Gastrocnemius medialis (tissue), 4 donors: ENCODE measurements around the gene TBL3. TPM values are rescaled to one million over a fixed set of nuclear protein-coding genes. Genes with fewer than 3 reads are reported as not detected.

ENCODE experiments used
- ATAC-seq, 2 donors: fragments of 150-250 bp; one replicate each; pipeline ENCODE4 v1.9.1; 2016
- DNase-seq, 2 donors: peaks; one replicate each; pipeline ENCODE4 v3.0.0-alpha.2; 2019
- H3K27ac ChIP-seq, 4 donors: fragments of 200-600 bp; sonication (generic); 1 replicate in 1 of 4; 2 replicates in 3 of 4; pipeline ENCODE4 v1.5.1; 2016 to 2018; ENCODE audit warnings: mild to moderate bottlenecking in 2 of 4, moderate library complexity in 1 of 4
- H3K27me3 ChIP-seq, 3 donors: fragments of 200-600 bp; sonication (generic) in 2 of 3; 1 replicate in 1 of 3; 2 replicates in 2 of 3; pipeline versions ENCODE4 v1.5.1 to v1.6.0; 2016 to 2019; ENCODE audit warnings: mild to moderate bottlenecking in 1 of 3, moderate library complexity in 1 of 3
- H3K36me3 ChIP-seq, 2 donors: fragments of 200-600 bp; sonication (generic) in 1 of 2; one replicate each; pipeline ENCODE4 v1.5.1; 2017 to 2018
- H3K4me1 ChIP-seq, 2 donors: fragments of 200-600 bp; sonication (generic) in 1 of 2; one replicate each; pipeline ENCODE4 v1.5.1; 2016 to 2017; ENCODE audit warnings: mild to moderate bottlenecking in 2 of 2
- H3K4me3 ChIP-seq, 4 donors: fragments of 200-600 bp; sonication (generic) in 3 of 4; 1 replicate in 1 of 4; 2 replicates in 3 of 4; pipeline ENCODE4 v1.5.1; 2016 to 2019; ENCODE audit warnings: mild to moderate bottlenecking in 2 of 4
- H3K9me3 ChIP-seq, 3 donors: fragments of 200-600 bp; sonication (generic) in 2 of 3; 1 replicate in 1 of 3; 2 replicates in 2 of 3; pipeline ENCODE4 v1.5.1; 2016 to 2019
- CTCF ChIP-seq, 5 experiments: fragments of 450-650 bp in 3 of 5; fragments of 200-600 bp in 2 of 5; sonication (generic) in 2 of 5; IDR thresholded peaks in 4 of 5; conservative IDR thresholded peaks in 1 of 5; 1 replicate in 4 of 5; 2 replicates in 1 of 5; pipeline ENCODE4 v1.5.1; 2016 to 2019; ENCODE audit warnings: antibody characterized with exemption in 5 of 5, mild to moderate bottlenecking in 3 of 5, moderate library complexity in 3 of 5
- POLR2A ChIP-seq, 2 donors: fragments of 450-650 bp; IDR thresholded peaks; one replicate each; pipeline ENCODE4 v1.6.1; 2017; ENCODE audit warnings: antibody characterized with exemption in 2 of 2, mild to moderate bottlenecking in 2 of 2, moderate library complexity in 2 of 2
- in situ Hi-C, 4 donors: fragments of 200-750 bp; cut with MboI; loops; one replicate each; pipeline versions ENCODE4 v1.15.0 to v1.8.0; 2017; ENCODE audit warnings: low sequenced_read_pairs in 4 of 4
- intact Hi-C: fragments of 100-400 bp; cut with DNase I; formaldehyde crosslinking; loops from one replicate; pipeline ENCODE4 v1.15.1; 2023; ENCODE audit warnings: low total_unique reads
- total RNA-seq, 4 donors: library from RNA; depleted of rRNA; stranded (reverse); fragments of >200 nt; gene quantifications; one replicate each; pipeline versions ENCODE4 v1.1.0 to v1.2.3, GENCODE V29; 2016

Gene TBL3
- total RNA-seq, 4 donors from 2014 or later, result 48.2 to 79.5 (median 71.4) TPM

- H3K4me1 ChIP-seq, result peaks cover 52 to 64% of the 10 kb centered on the region in 2 donors
- ATAC-seq (no peak), DNase-seq (no peak)
- H3K36me3 ChIP-seq, result peaks cover 0 to 26% of the 10 kb centered on the region in 2 donors
- intact Hi-C loops (loop anchor here (5.0 to 10.0 kb wide), 2 partner anchors 262 to 529 kb away; partner anchors contain the start of genes CEMP1, PDPK1 and RNPS1), in situ Hi-C loops (no loop called here)
- H3K27me3 ChIP-seq, result no peaks in the 10 kb centered on the region
- H3K4me3 ChIP-seq, result no peak overlapping the region
- no peak overlapping the region for H3K27ac ChIP-seq
- H3K9me3 ChIP-seq, result no peaks in the 10 kb centered on the region
- TF ChIP-seq CTCF (IDR thresholded peaks at IDR 0.05 in 4 of 5, conservative IDR thresholded peaks at IDR 0.05 in 1 of 5) (no peak), POLR2A (IDR thresholded peaks at IDR 0.05) (no peak)
Measured at GRCh38 chr16:2005646-2006045, 33.8 kb downstream of the TBL3 start.

DNA sequence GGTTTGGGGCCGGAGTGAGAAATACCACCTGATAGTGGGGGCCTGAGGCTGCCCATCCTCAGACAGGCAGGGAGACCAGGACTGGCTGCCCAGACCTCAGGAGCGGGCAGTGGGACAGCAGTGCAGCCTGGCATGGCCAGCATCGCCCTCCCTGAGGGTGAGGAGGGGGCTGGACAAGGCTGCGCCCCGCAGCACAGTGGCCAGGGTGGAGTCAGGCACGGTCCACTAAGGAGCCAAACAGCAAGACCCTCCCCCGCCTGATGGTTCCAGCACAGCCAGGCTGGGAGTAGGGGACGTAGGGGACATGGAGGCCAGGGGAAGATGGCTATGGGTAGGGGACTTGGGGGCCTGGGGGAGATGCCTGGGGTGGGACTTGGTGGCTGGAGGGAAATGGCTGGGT is 34.5 kb downstream of the TBL3 start:
- intact Hi-C loops, result loop anchor here (5.0 to 10.0 kb wide), 2 partner anchors 261 to 528 kb away; partner anchors contain the start of genes CEMP1, PDPK1 and RNPS1
- TF ChIP-seq CTCF (IDR thresholded peaks at IDR 0.05 in 4 of 5, conservative IDR thresholded peaks at IDR 0.05 in 1 of 5) (no peak), POLR2A (IDR thresholded peaks at IDR 0.05) (no peak)
- in situ Hi-C loops, result no loop called here
- Histone ChIP-seq H3K27me3 (no peaks in the 10 kb centered on the region), H3K27ac (no peak overlapping the region), H3K4me1 (peaks cover 52 to 64% of the 10 kb centered on the region in 2 donors), H3K36me3 (peaks cover 0 to 20% of the 10 kb centered on the region in 2 donors), H3K4me3 (no peak overlapping the region), H3K9me3 (no peaks in the 10 kb centered on the region)
- DNase-seq (no peak), ATAC-seq (no peak)

- intact Hi-C loops (loop anchor here (5.0 to 10.0 kb wide), 2 partner anchors 260 to 528 kb away; partner anchors contain the start of genes CEMP1, PDPK1 and RNPS1), in situ Hi-C loops (no loop called here)
- H3K27me3 ChIP-seq, result no peaks in the 10 kb centered on the region
- ATAC-seq (no peak), DNase-seq (no peak)
- peaks cover 0 to 11% of the 10 kb centered on the region in 2 donors for H3K36me3 ChIP-seq
- no peaks in the 10 kb centered on the region for H3K9me3 ChIP-seq
- H3K27ac ChIP-seq, result peak overlapping the region in 1 of 4 donors; percentile 37
- TF ChIP-seq CTCF (IDR thresholded peaks at IDR 0.05 in 4 of 5, conservative IDR thresholded peaks at IDR 0.05 in 1 of 5) (no peak), POLR2A (IDR thresholded peaks at IDR 0.05) (no peak)
- H3K4me1 ChIP-seq, result peaks cover 52 to 64% of the 10 kb centered on the region in 2 donors
- peak overlapping the region in 2 of 4 donors; percentile 38 to 78 for H3K4me3 ChIP-seq
Measured at GRCh38 chr16:2007081-2007836, 35.4 kb downstream of the TBL3 start.

DNA sequence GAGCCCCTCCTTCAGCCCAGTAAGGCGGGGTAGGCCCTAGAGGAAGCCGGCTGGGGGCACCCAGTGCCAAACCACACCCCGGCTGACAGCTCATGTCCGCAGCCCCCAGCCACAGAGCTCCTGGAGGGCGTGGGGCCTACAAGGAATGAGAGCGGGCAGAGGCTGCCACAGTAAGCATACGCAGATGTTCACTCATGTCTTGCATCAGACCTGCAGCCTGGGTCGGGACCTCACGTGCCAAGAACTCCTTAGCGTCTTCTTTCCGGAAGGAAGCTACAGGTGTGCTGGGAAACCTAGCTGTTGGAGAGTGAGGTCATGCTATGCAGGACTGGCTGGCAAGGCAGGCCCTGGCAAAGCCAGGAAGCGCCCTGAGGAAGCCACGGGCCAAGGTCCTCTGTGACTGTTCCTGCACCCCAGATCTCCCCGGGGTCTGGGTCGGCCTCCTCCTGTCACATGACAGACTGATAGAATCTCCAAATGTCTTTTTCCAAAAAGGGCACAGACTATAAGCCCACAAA is 36.2 kb downstream of the TBL3 start:
- peak in 1 of 2 donors; percentile 45 for DNase-seq
- intact Hi-C loops (loop anchor here (5.0 to 10.0 kb wide), 2 partner anchors 259 to 527 kb away; partner anchors contain the start of genes CEMP1, PDPK1 and RNPS1), in situ Hi-C loops (no loop called here)
- peak overlapping the region in 2 of 4 donors; percentile 76 to 99 for H3K27ac ChIP-seq
- H3K4me3 ChIP-seq, result peak overlapping the region in 3 of 4 donors; percentile 63 to 78 (median 76)
- peaks cover 0 to 3% of the 10 kb centered on the region in 2 donors for H3K36me3 ChIP-seq
- H3K4me1 ChIP-seq, result peaks cover 52 to 64% of the 10 kb centered on the region in 2 donors
- TF ChIP-seq CTCF (IDR thresholded peaks at IDR 0.05 in 4 of 5, conservative IDR thresholded peaks at IDR 0.05 in 1 of 5) (no peak), POLR2A (IDR thresholded peaks at IDR 0.05) (no peak)
- ATAC-seq, result no peak
- no peaks in the 10 kb centered on the region for H3K27me3 ChIP-seq
- no peaks in the 10 kb centered on the region for H3K9me3 ChIP-seq
